ENCODE results near the gene TMEM132D. TPM values are rescaled to one million over a fixed set of nuclear protein-coding genes. Genes with fewer than 3 reads are reported as not detected.
A peak's percentile ranks its signal among the peaks of the same experiment; 100 is the strongest.

The TMEM132D gene
- total RNA-seq, 1 donor from 2014 or later = 15.2 TPM

DNA sequence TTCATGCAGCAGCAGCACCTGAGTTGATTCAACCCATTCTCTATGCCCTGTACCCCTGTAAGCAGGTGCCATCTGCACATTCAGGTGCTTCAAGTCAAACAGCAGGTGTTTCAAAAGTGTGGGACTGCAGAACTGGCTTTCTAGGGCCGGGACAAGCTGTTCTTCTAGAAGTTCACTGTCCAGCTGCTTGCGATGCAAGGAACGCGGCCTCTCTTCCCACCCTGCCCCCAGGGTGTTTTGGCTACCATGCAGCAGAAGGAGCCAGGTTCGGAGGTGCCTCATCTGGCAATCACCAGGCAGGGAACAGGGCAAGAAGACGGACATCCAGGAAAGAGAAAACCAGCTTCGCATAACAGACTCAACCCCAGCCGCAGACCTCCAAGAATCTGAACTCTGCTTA is 35.2 kb downstream of the TMEM132D start:
- H3K4me3 Mint-ChIP-seq (ENCODE audit: unreplicated experiment) = no peak overlapping the region

DNA sequence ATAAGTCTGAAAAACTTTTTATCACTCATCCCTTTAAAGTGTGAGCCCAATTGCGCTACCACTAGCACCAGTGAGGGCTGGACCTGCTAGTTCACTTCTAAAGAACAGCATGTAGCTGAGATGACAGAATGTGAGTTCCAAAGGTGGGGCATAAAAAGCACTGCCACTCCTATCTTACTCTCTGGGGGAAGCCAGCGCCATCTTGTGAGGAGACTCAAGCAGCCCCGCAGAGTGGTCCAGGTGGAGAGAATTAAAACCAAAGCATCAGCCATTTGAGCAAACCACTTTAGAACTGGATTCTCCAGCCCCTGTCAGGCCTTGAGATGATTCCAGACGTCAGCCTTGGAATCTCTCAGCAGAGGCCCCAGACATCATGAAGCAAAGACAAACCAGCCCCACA is 39.9 kb downstream of the TMEM132D start:
- Mint-ChIP-seq H3K4me1 (ENCODE audit: unreplicated experiment) (peaks cover 4% of the 10 kb centered on the region), H3K9me3 (ENCODE audit: unreplicated experiment) (peaks cover 13% of the 10 kb centered on the region), H3K27ac (ENCODE audit: unreplicated experiment) (no peak overlapping the region), H3K4me3 (ENCODE audit: unreplicated experiment) (no peak overlapping the region), H3K36me3 (ENCODE audit: unreplicated experiment) (peaks cover 3% of the 10 kb centered on the region), H3K27me3 (ENCODE audit: unreplicated experiment) (no peaks in the 10 kb centered on the region)
- TF ChIP-seq, protein P1, sequence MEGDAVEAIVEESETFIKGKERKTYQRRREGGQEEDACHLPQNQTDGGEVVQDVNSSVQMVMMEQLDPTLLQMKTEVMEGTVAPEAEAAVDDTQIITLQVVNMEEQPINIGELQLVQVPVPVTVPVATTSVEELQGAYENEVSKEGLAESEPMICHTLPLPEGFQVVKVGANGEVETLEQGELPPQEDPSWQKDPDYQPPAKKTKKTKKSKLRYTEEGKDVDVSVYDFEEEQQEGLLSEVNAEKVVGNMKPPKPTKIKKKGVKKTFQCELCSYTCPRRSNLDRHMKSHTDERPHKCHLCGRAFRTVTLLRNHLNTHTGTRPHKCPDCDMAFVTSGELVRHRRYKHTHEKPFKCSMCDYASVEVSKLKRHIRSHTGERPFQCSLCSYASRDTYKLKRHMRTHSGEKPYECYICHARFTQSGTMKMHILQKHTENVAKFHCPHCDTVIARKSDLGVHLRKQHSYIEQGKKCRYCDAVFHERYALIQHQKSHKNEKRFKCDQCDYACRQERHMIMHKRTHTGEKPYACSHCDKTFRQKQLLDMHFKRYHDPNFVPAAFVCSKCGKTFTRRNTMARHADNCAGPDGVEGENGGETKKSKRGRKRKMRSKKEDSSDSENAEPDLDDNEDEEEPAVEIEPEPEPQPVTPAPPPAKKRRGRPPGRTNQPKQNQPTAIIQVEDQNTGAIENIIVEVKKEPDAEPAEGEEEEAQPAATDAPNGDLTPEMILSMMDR (IDR thresholded peaks at IDR 0.05) = no peak
- no peak for DNase-seq (ENCODE audit: extremely low spot score, unreplicated experiment)

More for the DNA sequence above, 35.2 kb downstream of the TMEM132D start:
- TF ChIP-seq, protein P1 (IDR thresholded peaks at IDR 0.05) = no peak
- H3K4me1 Mint-ChIP-seq (ENCODE audit: unreplicated experiment) = peaks cover 5% of the 10 kb centered on the region
- H3K9me3 Mint-ChIP-seq (ENCODE audit: unreplicated experiment) = peaks cover 9% of the 10 kb centered on the region
- H3K27ac Mint-ChIP-seq (ENCODE audit: unreplicated experiment) = no peak overlapping the region
- H3K27me3 Mint-ChIP-seq (ENCODE audit: unreplicated experiment) = no peaks in the 10 kb centered on the region
- no peak for DNase-seq (ENCODE audit: extremely low spot score, unreplicated experiment)
- H3K36me3 Mint-ChIP-seq (ENCODE audit: unreplicated experiment) = peaks cover 3% of the 10 kb centered on the region

DNA sequence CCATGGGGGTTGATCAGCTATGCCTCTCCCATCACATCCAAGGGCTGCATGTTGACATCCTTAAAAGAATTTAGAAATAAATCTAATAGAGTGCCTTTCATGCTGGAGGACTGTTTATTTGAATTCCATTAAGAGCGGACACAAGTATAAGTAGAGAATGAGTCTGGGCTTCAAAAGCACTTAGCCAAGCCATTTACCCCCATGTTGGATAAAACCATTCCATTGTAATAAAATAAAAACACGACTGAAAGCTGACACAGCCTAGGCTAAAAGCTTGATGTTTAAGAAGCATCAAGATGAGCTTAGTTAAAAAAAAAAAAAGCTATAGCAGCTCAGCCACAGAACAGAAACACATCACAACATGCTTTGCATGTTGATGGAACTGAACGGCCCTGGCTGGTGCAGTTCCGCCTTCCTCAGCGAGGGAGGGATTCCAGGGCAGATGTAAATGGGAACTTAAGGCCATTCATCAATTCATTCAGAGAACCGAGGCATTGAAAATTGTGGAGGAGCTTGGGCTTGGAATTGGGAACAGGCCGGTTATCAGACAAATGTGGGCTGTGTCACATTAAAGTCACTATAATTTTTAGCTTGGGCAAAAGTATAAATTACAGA is 41.2 kb downstream of the TMEM132D start:
- Mint-ChIP-seq H3K36me3 (ENCODE audit: unreplicated experiment) (peaks cover 3% of the 10 kb centered on the region), H3K27ac (ENCODE audit: unreplicated experiment) (no peak overlapping the region), H3K4me1 (ENCODE audit: unreplicated experiment) (peaks cover 4% of the 10 kb centered on the region), H3K4me3 (ENCODE audit: unreplicated experiment) (no peak overlapping the region), H3K9me3 (ENCODE audit: unreplicated experiment) (peaks cover 13% of the 10 kb centered on the region), H3K27me3 (ENCODE audit: unreplicated experiment) (no peaks in the 10 kb centered on the region)
- TF ChIP-seq, protein P1 (IDR thresholded peaks at IDR 0.05) = no peak
- no peak for DNase-seq (ENCODE audit: extremely low spot score, unreplicated experiment)

DNA sequence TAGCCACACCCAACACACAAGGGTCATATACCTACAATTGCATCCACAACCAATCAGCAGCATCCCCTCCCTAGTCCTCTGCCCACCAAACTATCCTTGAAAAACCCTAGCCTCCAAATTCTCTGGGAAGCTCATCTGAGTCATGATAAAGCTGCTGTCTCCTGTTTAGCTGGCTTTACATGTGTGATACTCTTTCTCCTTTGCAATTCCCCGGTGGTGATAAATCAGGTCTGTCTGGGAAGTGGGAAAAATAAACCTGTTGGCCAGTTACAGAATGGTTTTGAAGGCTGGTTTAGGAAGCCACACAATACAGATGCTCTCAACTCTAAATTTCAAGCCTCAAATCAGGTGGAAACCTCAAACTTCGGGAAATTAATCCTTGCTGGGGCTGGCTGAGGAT is 41.9 kb downstream of the TMEM132D start:
- H3K36me3 Mint-ChIP-seq (ENCODE audit: unreplicated experiment) = no peaks in the 10 kb centered on the region
- TF ChIP-seq, protein P1 (IDR thresholded peaks at IDR 0.05) = no peak
- H3K4me1 Mint-ChIP-seq (ENCODE audit: unreplicated experiment) = peaks cover 4% of the 10 kb centered on the region
- H3K9me3 Mint-ChIP-seq (ENCODE audit: unreplicated experiment) = peaks cover 13% of the 10 kb centered on the region
- no peaks in the 10 kb centered on the region for H3K27me3 Mint-ChIP-seq (ENCODE audit: unreplicated experiment)
- H3K4me3 Mint-ChIP-seq (ENCODE audit: unreplicated experiment) = no peak overlapping the region
- no peak overlapping the region for H3K27ac Mint-ChIP-seq (ENCODE audit: unreplicated experiment)
- DNase-seq (ENCODE audit: extremely low spot score, unreplicated experiment) = no peak

DNA sequence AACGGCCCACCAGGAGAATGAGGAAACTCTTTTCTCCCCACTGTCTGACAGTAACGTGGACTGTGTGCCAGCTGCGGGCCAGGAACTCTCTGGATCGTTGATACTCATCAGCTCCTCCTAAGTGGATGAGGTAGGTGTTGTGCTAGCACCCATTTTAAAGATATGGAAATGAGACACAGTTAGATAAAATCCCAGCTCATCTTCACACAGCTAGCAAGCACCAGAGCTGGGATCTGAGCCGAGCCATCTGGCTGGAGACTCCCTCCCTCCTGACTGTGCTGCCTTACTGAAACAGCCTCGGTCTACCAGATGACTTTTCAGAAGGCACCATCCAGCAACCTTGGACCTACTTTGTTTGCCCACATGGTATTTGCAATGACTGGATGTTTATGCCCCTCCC is 49.2 kb downstream of the TMEM132D start:
- Mint-ChIP-seq H3K4me3 (ENCODE audit: unreplicated experiment) (no peak overlapping the region), H3K4me1 (ENCODE audit: unreplicated experiment) (peaks cover 7% of the 10 kb centered on the region), H3K9me3 (ENCODE audit: unreplicated experiment) (no peaks in the 10 kb centered on the region), H3K27ac (ENCODE audit: unreplicated experiment) (peak overlapping the region; percentile 41), H3K36me3 (ENCODE audit: unreplicated experiment) (peaks cover 2% of the 10 kb centered on the region), H3K27me3 (ENCODE audit: unreplicated experiment) (no peaks in the 10 kb centered on the region)
- DNase-seq (ENCODE audit: extremely low spot score, unreplicated experiment) = no peak
- TF ChIP-seq, protein P1 (IDR thresholded peaks at IDR 0.05) = no peak
